ENCODE data around the gene PRICKLE2.

- no peak for TF ChIP-seq CTCF (IDR thresholded peaks at IDR 0.05)
- TF ChIP-seq POLR2A (IDR thresholded peaks at IDR 0.05), result no peak
Measured at GRCh38 chr3:64094713-64095079, 130.6 kb downstream of the PRICKLE2 start.

Measured in testis (tissue), 2 donors.